Epithelial cell of esophagus (primary cell): Measurements from ENCODE around the gene PRR12.

Experiments
- DNase-seq: peaks from one replicate; pipeline ENCODE4 v3.0.0; 2010; ENCODE audit warnings: low read depth
- H3K4me3 ChIP-seq: 2 replicates; pipeline ENCODE4 v1.5.1; 2011; ENCODE audit warnings: mild to moderate bottlenecking, low read length, control low read depth
- CTCF ChIP-seq: IDR thresholded peaks from 2 replicates; pipeline ENCODE4 v1.5.1; 2011; ENCODE audit warnings: low read depth, mild to moderate bottlenecking, low read length, control low read depth, inconsistent platforms; ENCODE audit not compliant: insufficient read depth; ENCODE audit errors: missing control alignments

The PRR12 gene

GRCh38 chr19:49592486-49593232, 1.7 kb downstream of the PRR12 start:
- DNase-seq = peak; percentile 80

GRCh38 chr19:49593233-49594113, 2.5 kb downstream of the PRR12 start:
- peak overlapping the region; percentile 70 for H3K4me3 ChIP-seq
- no peak for TF ChIP-seq CTCF
- peak; percentile 96 for DNase-seq

More at GRCh38 chr19:49592486-49593232, 1.7 kb downstream of the PRR12 start:
- H3K4me3 ChIP-seq = peak overlapping the region; percentile 70
- TF ChIP-seq CTCF = no peak

- TF ChIP-seq CTCF = no peak
- DNase-seq = no peak
- no peak overlapping the region for H3K4me3 ChIP-seq
Observed at GRCh38 chr19:49594157-49594992, 3.4 kb downstream of the PRR12 start.

- no peak for DNase-seq
- H3K4me3 ChIP-seq = no peak overlapping the region
- no peak for TF ChIP-seq CTCF
Observed at GRCh38 chr19:49594993-49595818, 4.2 kb downstream of the PRR12 start.

GRCh38 chr19:49595819-49596404, 4.9 kb downstream of the PRR12 start:
- no peak for DNase-seq
- no peak overlapping the region for H3K4me3 ChIP-seq
- TF ChIP-seq CTCF = no peak

GRCh38 chr19:49596407-49596806, 5.4 kb downstream of the PRR12 start:
- H3K4me3 ChIP-seq = no peak overlapping the region
- no peak for TF ChIP-seq CTCF
- DNase-seq = no peak
